Psoas muscle (tissue), 8 donors: ENCODE results near the gene PEDS1. TPM values are rescaled to one million over a fixed set of nuclear protein-coding genes. Genes with fewer than 3 reads are reported as not detected.

Experiments used
- ATAC-seq, 4 donors: fragments of 200-7000 bp; cut with Tn5 transposase; one replicate each; pipeline ENCODE4 v1.9.1; 2020; ENCODE audit warnings: moderate library complexity in 3 of 4, mild to moderate bottlenecking in 2 of 4
- DNase-seq, 2 donors: peaks; one replicate each; pipeline ENCODE4 v3.0.0-alpha.2; 2020
- H3K27ac ChIP-seq: fragments of 200-600 bp; one replicate; pipeline ENCODE4 v1.8.0; 2022
- H3K27me3 ChIP-seq, 3 donors: fragments of 200-600 bp in 1 of 3; one replicate each; pipeline versions ENCODE4 v1.6.1 to v1.8.0; 2013 to 2022; ENCODE audit warnings: low read length in 2 of 3, mild to moderate bottlenecking in 2 of 3, moderate library complexity in 1 of 3; ENCODE audit not compliant: insufficient read depth in 3 of 3
- H3K36me3 ChIP-seq, 2 donors: fragments of 200-600 bp in 1 of 2; one replicate each; pipeline versions ENCODE4 v1.6.1 to v1.8.0; 2013 to 2022; ENCODE audit warnings: low read depth in 1 of 2, mild to moderate bottlenecking in 1 of 2, moderate library complexity in 1 of 2; ENCODE audit not compliant: insufficient read depth in 1 of 2
- H3K4me1 ChIP-seq: fragments of 200-600 bp; one replicate; pipeline ENCODE4 v1.8.0; 2022
- H3K4me3 ChIP-seq: fragments of 200-600 bp; one replicate; pipeline ENCODE4 v1.8.0; 2022; ENCODE audit warnings: mild to moderate bottlenecking
- H3K9me3 ChIP-seq: fragments of 200-600 bp; one replicate; pipeline ENCODE4 v1.8.0; 2022
- CTCF ChIP-seq: fragments of 200-600 bp; IDR thresholded peaks from one replicate; pipeline ENCODE4 v1.8.0; 2022; ENCODE audit warnings: antibody characterized with exemption
- WGBS, 3 donors: extraction: QIAGEN DNeasy Blood & Tissue Kit; methylation state at CpG; one replicate each; pipeline versions ENCODE4 v1.1.6 to v1.1.7; 2013; 5-methylcytosine and 5-hydroxymethylcytosine counted together
- intact Hi-C, 2 donors: fragments of 100-400 bp; cut with DNase I; formaldehyde crosslinking; loops; one replicate each; pipeline versions ENCODE4 v1.11.0 to v1.14.2; 2022
- polyA plus RNA-seq, 3 donors: library from polyadenylated mRNA; stranded (reverse); fragments of 200-250 nt; gene quantifications; one replicate each; pipeline ENCODE4 v1.2.3, GENCODE V29; 2013
- total RNA-seq, 4 donors: library from RNA; stranded (reverse); fragmentation: NEBNext Ultra II Directional in 2 of 4; extraction: Animal tissue kit (Norgen Biotek cat#: 25700) in 2 of 4; gene quantifications; one replicate each; pipeline versions ENCODE4 v1.2.1 to v1.2.4, GENCODE V29; 2021 to 2023
- donor health status: healthy with polysubstance abuse.
- donor health status: DM: no; HTN: no; CAD: no; lungs with moderate emphysema.
- donor health status: Bipolar disorder and iron deficiency.
- donor health status: healthy.
- donor health status: DM: yes; HTN: yes; CAD: no.
- donor health status: DM: no; HTN: no; CAD: no.
- donor health status: DM: no; HTN: no; CAD: no.
- donor health status: DM: yes; HTN: yes; CAD: no.

Gene PEDS1
- total and polyA plus RNA-seq, 7 donors, result 17.5 to 59.2 (median 40.2) TPM

- Histone ChIP-seq H3K27me3 (no peaks in the 10 kb centered on the region), H3K4me3 (no peak overlapping the region), H3K36me3 (peaks cover 1 to 62% of the 10 kb centered on the region in 2 donors), H3K9me3 (no peaks in the 10 kb centered on the region), H3K4me1 (peaks cover 51% of the 10 kb centered on the region), H3K27ac (peak overlapping the region; percentile 79)
- intact Hi-C loops, result no loop called here
- ATAC-seq, result no peak
- WGBS, 3 donors, result 94 to 97% (median 96%) methylated on average over 3 of the region's 3 CpGs
- peak in 1 of 2 donors; percentile 4 for DNase-seq
- no peak for TF ChIP-seq CTCF
Measured at GRCh38 chr20:50125279-50125678, 28.2 kb downstream of the PEDS1 start.

GRCh38 chr20:50124496-50124895 lies 29.0 kb downstream of the PEDS1 start:
- H3K27ac ChIP-seq, result peak overlapping the region; percentile 79
- no peaks in the 10 kb centered on the region for H3K27me3 ChIP-seq
- DNase-seq (peak in 1 of 2 donors; percentile 39), ATAC-seq (no peak)
- no peak overlapping the region for H3K4me3 ChIP-seq
- peaks cover 0 to 59% of the 10 kb centered on the region in 2 donors for H3K36me3 ChIP-seq
- peaks cover 45% of the 10 kb centered on the region for H3K4me1 ChIP-seq
- intact Hi-C loops, result no loop called here
- TF ChIP-seq CTCF, result no peak
- WGBS, 3 donors, result 88 to 91% (median 91%) methylated on average over 9 of the region's 9 CpGs
- H3K9me3 ChIP-seq, result no peaks in the 10 kb centered on the region

GRCh38 chr20:50123418-50123817 lies 30.1 kb downstream of the PEDS1 start:
- no peak overlapping the region for H3K4me3 ChIP-seq
- peaks cover 35% of the 10 kb centered on the region for H3K4me1 ChIP-seq
- TF ChIP-seq CTCF, result no peak
- no peak overlapping the region for H3K27ac ChIP-seq
- intact Hi-C loops, result loop anchor here in 1 of 2 donors (2.0 kb wide), 1 partner anchor 45 kb away; no protein-coding TSS in a partner anchor
- 86 to 95% (median 94%) methylated on average over 7 of the region's 7 CpGs for WGBS, 3 donors
- ATAC-seq (no peak), DNase-seq (no peak)
- no peaks in the 10 kb centered on the region for H3K9me3 ChIP-seq
- H3K36me3 ChIP-seq, result peaks cover 0 to 50% of the 10 kb centered on the region in 2 donors
- H3K27me3 ChIP-seq, result no peaks in the 10 kb centered on the region

GRCh38 chr20:50122763-50123162 lies 30.8 kb downstream of the PEDS1 start:
- ATAC-seq (no peak), DNase-seq (no peak)
- no peak for TF ChIP-seq CTCF
- Histone ChIP-seq H3K27ac (peak overlapping the region; percentile 13), H3K4me1 (peaks cover 28% of the 10 kb centered on the region), H3K36me3 (peaks cover 0 to 44% of the 10 kb centered on the region in 2 donors), H3K4me3 (no peak overlapping the region), H3K9me3 (no peaks in the 10 kb centered on the region), H3K27me3 (no peaks in the 10 kb centered on the region)
- 78 to 96% (median 94%) methylated on average over 4 of the region's 4 CpGs for WGBS, 3 donors
- intact Hi-C loops, result loop anchor here in 1 of 2 donors (2.0 kb wide), 1 partner anchor 46 kb away; no protein-coding TSS in a partner anchor

GRCh38 chr20:50121858-50122271 lies 31.7 kb downstream of the PEDS1 start:
- no peak for TF ChIP-seq CTCF
- 60 to 67% (median 60%) methylated on average over 4 of the region's 4 CpGs for WGBS, 3 donors
- Histone ChIP-seq H3K9me3 (no peaks in the 10 kb centered on the region), H3K4me1 (peaks cover 20% of the 10 kb centered on the region), H3K4me3 (no peak overlapping the region), H3K27ac (peak overlapping the region; percentile 77), H3K27me3 (no peaks in the 10 kb centered on the region), H3K36me3 (peaks cover 0 to 35% of the 10 kb centered on the region in 2 donors)
- intact Hi-C loops, result loop anchor here (1.0 to 2.0 kb wide), 2 partner anchors 47 kb away; no protein-coding TSS in a partner anchor
- ATAC-seq (peak in 2 of 4 donors; percentile 12 to 29), DNase-seq (no peak)
